Ovary (tissue), 9 donors: ENCODE measurements around the gene CRADD. TPM values are rescaled to one million over a fixed set of nuclear protein-coding genes. Genes with fewer than 3 reads are reported as not detected.

Source experiments
- DNase-seq, 5 donors: peaks; one replicate each; pipeline ENCODE4 v3.0.0-alpha.2; 2019 to 2020
- H3K27ac ChIP-seq, 2 donors: fragments of 200-600 bp; one replicate each; pipeline versions ENCODE4 v1.5.1 to v1.8.0; 2019 to 2022
- H3K27me3 ChIP-seq: fragments of 200-600 bp; one replicate; pipeline ENCODE4 v1.8.0; 2022
- H3K36me3 ChIP-seq: fragments of 200-600 bp; sonication (generic); one replicate; pipeline ENCODE4 v1.5.1; 2019
- H3K4me1 ChIP-seq: one replicate; pipeline ENCODE4 v1.8.1; 2013; ENCODE audit warnings: mild to moderate bottlenecking, moderate library complexity; ENCODE audit not compliant: insufficient read depth
- H3K4me3 ChIP-seq: fragments of 200-600 bp; sonication (generic); one replicate; pipeline ENCODE4 v1.5.1; 2017
- H3K9me3 ChIP-seq, 2 donors: fragments of 200-600 bp in 1 of 2; sonication (generic) in 1 of 2; one replicate each; pipeline versions ENCODE4 v1.5.1 to v1.8.1; 2013 to 2019; ENCODE audit warnings: mild to moderate bottlenecking in 1 of 2, moderate library complexity in 1 of 2
- EP300 ChIP-seq: sonication (generic); formaldehyde crosslinking; IDR thresholded peaks from one replicate; pipeline ENCODE4 v1.6.1; 2017; ENCODE audit warnings: antibody characterized with exemption
- POLR2A ChIP-seq: fragments of 450-650 bp; IDR thresholded peaks from one replicate; pipeline ENCODE4 v1.6.1; 2017; ENCODE audit warnings: antibody characterized with exemption, mild to moderate bottlenecking, moderate library complexity
- WGBS, 3 donors: extraction: QIAGEN DNeasy Blood & Tissue Kit in 1 of 3; methylation state at CpG; one replicate each; pipeline versions ENCODE4 v1.1.5 to v1.1.7; 2013 to 2017; 5-methylcytosine and 5-hydroxymethylcytosine counted together
- intact Hi-C, 4 donors: fragments of 100-400 bp; cut with DNase I; formaldehyde crosslinking; loops; one replicate each; pipeline versions ENCODE4 v1.11.0 to v1.15.1; 2022 to 2023
- polyA plus RNA-seq, 2 donors: library from polyadenylated mRNA; stranded (reverse); fragments of 200-250 nt in 1 of 2; fragments of 350-450 nt in 1 of 2; fragmentation: Illumina TruSeq in 1 of 2; extraction: RNeasy Lipid Tissue Mini Kit (QIAGEN cat#74804) in 1 of 2; gene quantifications; one replicate each; pipeline ENCODE4 v1.2.3, GENCODE V29; 2013 to 2014
- total RNA-seq, 7 donors: library from RNA; depleted of rRNA in 2 of 7; stranded (reverse); fragments of >200 nt in 2 of 7; fragmentation: NEBNext Ultra II Directional in 3 of 7; extraction: Animal tissue kit (Norgen Biotek cat#: 25700) in 3 of 7; gene quantifications; one replicate each; pipeline versions ENCODE4 v1.1.0 to v1.2.4, GENCODE V29; 2016 to 2023
- TF ChIP-seq, protein P1 (sequence below), 3 donors: fragments of 450-650 bp in 2 of 3; fragments of 200-600 bp in 1 of 3; IDR thresholded peaks; one replicate each; pipeline versions ENCODE4 v1.5.1 to v1.8.0; 2016 to 2022; ENCODE audit warnings: antibody characterized with exemption in 3 of 3, mild to moderate bottlenecking in 1 of 3
- donor health status: DM: no; HTN: no; CAD: no; lungs with moderate emphysema.
- donor health status: DM: no; HTN: no; CAD: no.
- donor health status: Bipolar disorder and iron deficiency.
- donor health status: DM: yes; HTN: yes; CAD: no.
- donor health status: DM: no; HTN: no; CAD: no.
- donor health status: DM: yes; HTN: yes; CAD: no.

Gene CRADD
- total and polyA plus RNA-seq, 9 donors: 11.4 to 67.8 (median 16.9) TPM

DNA sequence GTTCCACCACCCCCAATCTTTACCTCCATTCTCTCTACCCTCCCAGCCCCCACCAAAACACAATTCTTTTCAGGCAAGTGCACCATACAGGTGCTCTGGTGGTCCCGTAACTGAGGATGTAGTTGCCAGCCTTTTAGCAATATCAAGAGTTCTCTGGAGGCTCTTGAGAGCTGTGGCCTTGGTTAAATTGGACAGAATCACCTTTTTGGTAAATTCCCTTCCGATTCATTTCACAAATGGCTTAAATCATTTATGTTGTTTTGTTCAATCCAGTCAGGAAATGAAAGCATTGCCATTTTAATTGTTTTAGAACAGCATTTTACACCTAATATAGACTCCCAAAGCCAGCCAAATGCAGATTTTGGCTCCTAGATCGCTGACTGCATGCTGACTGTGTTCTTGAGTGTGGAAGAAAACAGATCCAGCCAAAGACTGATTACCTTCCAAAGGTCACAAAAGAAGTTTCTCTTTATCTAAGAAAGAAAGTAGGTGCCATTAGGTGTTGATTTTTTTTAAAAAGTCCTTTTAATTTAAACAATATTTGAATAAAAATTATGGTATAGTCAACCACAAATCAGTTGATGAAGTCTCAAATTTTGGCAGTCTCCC lies 25.6 kb downstream of the CRADD start:
- intact Hi-C loops: no loop called here
- H3K4me1 ChIP-seq: peaks cover 4% of the 10 kb centered on the region
- H3K36me3 ChIP-seq: no peaks in the 10 kb centered on the region
- no peak for DNase-seq
- no peak overlapping the region for H3K27ac ChIP-seq
- H3K27me3 ChIP-seq: no peaks in the 10 kb centered on the region
- WGBS, 3 donors: 85 to 91% (median 89%) methylated on average over 3 of the region's 3 CpGs
- no peaks in the 10 kb centered on the region for H3K9me3 ChIP-seq
- H3K4me3 ChIP-seq: no peak overlapping the region
- no peak for TF ChIP-seq EP300
- no peak for TF ChIP-seq POLR2A
- TF ChIP-seq, protein P1, sequence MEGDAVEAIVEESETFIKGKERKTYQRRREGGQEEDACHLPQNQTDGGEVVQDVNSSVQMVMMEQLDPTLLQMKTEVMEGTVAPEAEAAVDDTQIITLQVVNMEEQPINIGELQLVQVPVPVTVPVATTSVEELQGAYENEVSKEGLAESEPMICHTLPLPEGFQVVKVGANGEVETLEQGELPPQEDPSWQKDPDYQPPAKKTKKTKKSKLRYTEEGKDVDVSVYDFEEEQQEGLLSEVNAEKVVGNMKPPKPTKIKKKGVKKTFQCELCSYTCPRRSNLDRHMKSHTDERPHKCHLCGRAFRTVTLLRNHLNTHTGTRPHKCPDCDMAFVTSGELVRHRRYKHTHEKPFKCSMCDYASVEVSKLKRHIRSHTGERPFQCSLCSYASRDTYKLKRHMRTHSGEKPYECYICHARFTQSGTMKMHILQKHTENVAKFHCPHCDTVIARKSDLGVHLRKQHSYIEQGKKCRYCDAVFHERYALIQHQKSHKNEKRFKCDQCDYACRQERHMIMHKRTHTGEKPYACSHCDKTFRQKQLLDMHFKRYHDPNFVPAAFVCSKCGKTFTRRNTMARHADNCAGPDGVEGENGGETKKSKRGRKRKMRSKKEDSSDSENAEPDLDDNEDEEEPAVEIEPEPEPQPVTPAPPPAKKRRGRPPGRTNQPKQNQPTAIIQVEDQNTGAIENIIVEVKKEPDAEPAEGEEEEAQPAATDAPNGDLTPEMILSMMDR (IDR thresholded peaks at IDR 0.05): no peak

DNA sequence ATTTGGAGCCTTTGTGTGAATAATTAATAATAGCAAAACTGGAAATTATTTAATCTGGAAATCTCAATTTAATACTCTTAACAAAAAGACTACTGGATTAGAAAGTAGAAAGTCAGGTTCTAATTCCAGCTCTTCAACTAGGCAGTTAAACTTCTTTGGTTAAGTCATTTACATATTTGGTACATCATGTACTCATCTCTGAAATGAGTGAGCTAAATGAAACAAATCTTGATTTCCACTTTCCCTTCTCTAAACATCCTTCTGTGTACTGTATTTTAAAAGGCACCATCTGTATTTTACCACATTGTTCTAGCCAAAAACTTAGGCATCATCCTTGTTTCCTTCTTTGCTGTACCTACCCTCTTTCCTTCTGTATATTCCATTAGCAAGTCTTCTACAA lies 26.9 kb downstream of the CRADD start:
- H3K36me3 ChIP-seq: no peaks in the 10 kb centered on the region
- no peak overlapping the region for H3K4me3 ChIP-seq
- no peak for DNase-seq
- no peak for TF ChIP-seq POLR2A
- TF ChIP-seq, protein P1 (IDR thresholded peaks at IDR 0.05): no peak
- TF ChIP-seq EP300: no peak
- H3K27me3 ChIP-seq: no peaks in the 10 kb centered on the region
- H3K4me1 ChIP-seq: peaks cover 2% of the 10 kb centered on the region
- H3K27ac ChIP-seq: no peak overlapping the region
- intact Hi-C loops: no loop called here
- H3K9me3 ChIP-seq: no peaks in the 10 kb centered on the region

- WGBS, 3 donors: 96 to 98% (median 98%) methylated on average over 4 of the region's 4 CpGs
- intact Hi-C loops: no loop called here
- Histone ChIP-seq H3K4me1 (peaks cover 2% of the 10 kb centered on the region), H3K36me3 (no peaks in the 10 kb centered on the region), H3K27me3 (no peaks in the 10 kb centered on the region), H3K4me3 (no peak overlapping the region), H3K27ac (no peak overlapping the region), H3K9me3 (no peaks in the 10 kb centered on the region)
- no peak for TF ChIP-seq EP300
- no peak for TF ChIP-seq POLR2A
- DNase-seq: no peak
Measured at GRCh38 chr12:93704625-93705024, 27.4 kb downstream of the CRADD start.

DNA sequence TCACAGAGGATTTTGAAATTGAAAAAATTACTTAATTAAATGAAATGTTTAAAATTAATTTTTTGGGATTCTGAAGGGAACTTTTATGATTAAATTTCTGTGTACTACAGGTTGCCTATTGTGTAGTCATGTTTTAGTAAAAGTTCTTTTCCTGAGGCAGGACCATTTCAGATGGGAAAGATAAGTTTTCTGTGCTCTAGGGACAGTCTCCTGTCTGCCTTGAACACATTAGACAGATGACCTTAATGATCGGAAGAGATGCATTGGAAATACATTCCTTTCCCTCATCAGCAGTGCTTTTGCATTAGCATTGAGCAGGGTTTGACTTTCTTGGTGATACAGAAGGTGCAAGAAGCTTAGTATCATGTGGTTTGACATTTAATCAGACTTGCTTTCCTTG lies 28.1 kb downstream of the CRADD start:
- intact Hi-C loops: no loop called here
- no peak for DNase-seq
- H3K4me1 ChIP-seq: peaks cover 2% of the 10 kb centered on the region
- no peak overlapping the region for H3K27ac ChIP-seq
- TF ChIP-seq, protein P1 (IDR thresholded peaks at IDR 0.05): no peak
- TF ChIP-seq EP300 (no peak), POLR2A (no peak)
- WGBS, 3 donors: 91 to 100% (median 91%) methylated on average over 1 of the region's 1 CpG
- H3K27me3 ChIP-seq: no peaks in the 10 kb centered on the region
- H3K36me3 ChIP-seq: no peaks in the 10 kb centered on the region
- no peak overlapping the region for H3K4me3 ChIP-seq
- H3K9me3 ChIP-seq: no peaks in the 10 kb centered on the region

GRCh38 chr12:93706387-93706786 lies 29.2 kb downstream of the CRADD start:
- Histone ChIP-seq H3K4me3 (no peak overlapping the region), H3K36me3 (no peaks in the 10 kb centered on the region), H3K9me3 (no peaks in the 10 kb centered on the region), H3K4me1 (peaks cover 2% of the 10 kb centered on the region), H3K27me3 (no peaks in the 10 kb centered on the region), H3K27ac (no peak overlapping the region)
- no peak for DNase-seq
- TF ChIP-seq, protein P1 (IDR thresholded peaks at IDR 0.05): no peak
- TF ChIP-seq EP300 (no peak), POLR2A (no peak)
- 14 to 20% (median 17%) methylated on average over 2 of the region's 2 CpGs for WGBS, 3 donors
- intact Hi-C loops: no loop called here
